Measurements from ENCODE around the gene LMBRD2.

LMBRD2 gene

DNA sequence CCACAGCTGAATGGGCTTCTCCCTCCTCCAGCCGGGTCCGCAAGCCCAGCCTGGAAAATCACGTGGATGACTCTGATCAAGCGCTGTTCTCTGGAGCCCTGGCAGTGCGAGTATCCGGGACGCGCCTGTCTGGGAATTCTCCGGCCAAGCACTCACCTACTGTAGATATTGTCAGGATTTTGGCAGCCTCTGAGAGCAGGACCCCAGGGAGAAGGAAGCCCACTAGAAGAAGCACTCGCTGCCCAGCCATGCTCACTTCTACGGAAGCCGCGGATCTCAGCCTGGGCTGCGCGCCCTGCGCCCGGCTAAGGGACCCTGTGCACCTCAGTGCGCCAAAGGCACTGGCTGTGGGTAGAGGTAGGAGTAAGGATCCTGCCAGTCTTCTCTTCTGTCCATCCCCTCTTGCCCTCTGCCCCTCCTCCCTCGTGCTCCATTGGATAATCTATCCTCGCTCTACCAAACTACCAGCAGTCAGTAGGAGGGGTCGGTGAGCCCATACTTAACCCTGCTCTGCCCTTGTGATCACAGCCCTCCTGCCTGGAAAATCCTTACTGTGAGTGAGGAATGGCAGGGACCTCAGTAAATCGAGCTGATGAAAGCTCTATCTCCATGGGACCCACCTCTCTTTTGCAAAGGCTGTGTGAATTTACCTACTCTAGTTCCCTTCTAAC lies 85.0 kb downstream of the LMBRD2 start, which contains the start of gene UGT3A2:
Gene UGT3A2, minus strand, starts transcription at position 343 of the 671 bp plus-strand sequence. Its CDS starts 93 bp downstream, at position 250.
- ATAC-seq (replicated peaks) (no peak), DNase-seq (no peak)
- H3K4me3 Mint-ChIP-seq, result peak within 1 kb of the TSS in 1 of 2 donors; percentile 7
- peaks cover 10% of the 10 kb centered on the region in 2 donors for H3K4me1 Mint-ChIP-seq (ENCODE audit: low read depth in 2 of 2)
- H3K9me3 Mint-ChIP-seq, result no peaks in the 10 kb centered on the region
- H3K36me3 Mint-ChIP-seq (ENCODE audit: insufficient read depth), result no peaks in the 10 kb centered on the region
- no peak within 1 kb of the TSS for H3K27ac Mint-ChIP-seq
- H3K27me3 Mint-ChIP-seq, result peaks cover 31 to 72% of the 10 kb centered on the region in 2 donors

GRCh38 chr5:36066001-36066539 lies 85.6 kb downstream of the LMBRD2 start:
- DNase-seq (no peak), ATAC-seq (replicated peaks) (no peak)
- H3K4me3 Mint-ChIP-seq, result no peak overlapping the region
- peaks cover 31 to 70% of the 10 kb centered on the region in 2 donors for H3K27me3 Mint-ChIP-seq
- no peaks in the 10 kb centered on the region for H3K36me3 Mint-ChIP-seq (ENCODE audit: insufficient read depth)
- H3K27ac Mint-ChIP-seq, result no peak overlapping the region
- no peaks in the 10 kb centered on the region for H3K9me3 Mint-ChIP-seq
- peaks cover 4 to 6% of the 10 kb centered on the region in 2 donors for H3K4me1 Mint-ChIP-seq (ENCODE audit: low read depth in 2 of 2)

DNA sequence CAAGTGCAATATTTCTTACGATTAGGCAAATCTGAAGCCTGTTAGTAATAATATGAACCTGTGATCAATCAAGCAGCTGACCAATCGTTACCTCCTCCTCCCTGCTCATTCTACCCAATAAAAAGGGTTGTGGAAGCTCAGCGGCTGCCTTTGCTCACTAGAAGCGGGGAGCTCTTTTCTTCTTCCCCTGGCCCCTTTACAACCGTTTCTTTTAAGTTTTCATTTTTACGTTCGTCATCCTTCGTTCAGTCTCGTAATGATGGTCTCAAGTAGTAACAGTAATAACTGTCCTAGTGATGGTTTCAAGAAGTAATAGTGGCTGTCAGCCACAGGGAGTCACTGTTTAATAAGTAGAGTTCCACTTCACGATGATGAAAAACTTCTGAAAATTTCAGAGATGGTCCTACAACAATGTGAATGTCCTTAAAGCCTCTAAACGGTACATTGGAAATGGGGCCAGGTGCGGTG lies 91.2 kb downstream of the LMBRD2 start:
- H3K4me1 Mint-ChIP-seq (ENCODE audit: low read depth in 2 of 2), result peaks cover 0 to 4% of the 10 kb centered on the region in 2 donors
- DNase-seq, result no peak
- H3K36me3 Mint-ChIP-seq (ENCODE audit: insufficient read depth), result no peaks in the 10 kb centered on the region
- H3K27ac Mint-ChIP-seq, result no peak overlapping the region
- H3K4me3 Mint-ChIP-seq, result peak overlapping the region in 1 of 2 donors; percentile 25
- no peaks in the 10 kb centered on the region for H3K9me3 Mint-ChIP-seq
- no peak for ATAC-seq (replicated peaks)
- H3K27me3 Mint-ChIP-seq, result peaks cover 14 to 38% of the 10 kb centered on the region in 2 donors

DNA sequence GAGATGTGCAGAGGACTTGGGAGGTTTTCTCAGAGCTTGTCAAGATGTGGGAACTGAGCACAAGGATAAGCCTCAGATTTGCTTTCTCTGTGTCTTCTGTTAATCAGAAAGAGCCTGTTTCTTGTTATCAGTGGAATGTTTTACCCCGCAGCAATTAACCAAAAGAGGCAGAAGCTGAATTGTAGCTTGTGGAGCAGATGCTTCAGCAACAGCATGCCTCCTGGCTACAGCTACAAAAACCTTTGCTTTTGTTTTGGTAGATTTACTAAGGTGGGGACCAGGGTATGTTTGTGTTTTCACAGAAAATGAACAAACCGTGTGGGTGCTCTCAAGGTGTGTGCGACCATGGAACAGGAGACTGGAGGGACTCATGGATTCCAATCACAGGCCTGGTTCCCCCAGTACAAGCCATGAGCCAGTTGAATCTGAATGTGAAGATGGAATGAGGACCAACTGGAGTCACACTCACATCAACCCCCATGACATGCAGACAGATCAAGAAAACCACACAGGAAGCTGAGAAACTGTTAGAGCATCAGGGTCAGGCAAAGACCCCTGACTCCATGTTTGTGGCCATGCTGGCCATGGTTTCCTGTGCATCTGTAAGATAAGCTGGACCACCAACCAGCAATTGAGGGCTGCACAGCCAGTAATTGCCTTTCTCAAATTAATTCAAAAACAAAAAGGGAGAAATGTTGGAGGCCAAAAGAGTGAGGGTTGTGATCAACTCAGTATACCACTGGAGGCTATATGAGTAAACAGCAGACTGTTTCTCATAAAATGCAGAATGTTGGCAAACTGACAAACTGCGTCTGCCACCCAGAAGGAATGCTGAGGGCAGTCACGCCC lies 91.9 kb downstream of the LMBRD2 start:
- no peaks in the 10 kb centered on the region for H3K36me3 Mint-ChIP-seq (ENCODE audit: insufficient read depth)

GRCh38 chr5:36058776-36059175 lies 92.9 kb downstream of the LMBRD2 start:
- H3K27ac Mint-ChIP-seq, result no peak overlapping the region
- no peak for ATAC-seq (replicated peaks)
- no peak for DNase-seq
- no peaks in the 10 kb centered on the region for H3K36me3 Mint-ChIP-seq (ENCODE audit: insufficient read depth)
- peaks cover 12 to 21% of the 10 kb centered on the region in 2 donors for H3K27me3 Mint-ChIP-seq
- H3K4me3 Mint-ChIP-seq, result no peak overlapping the region
- peaks cover 0 to 4% of the 10 kb centered on the region in 2 donors for H3K4me1 Mint-ChIP-seq (ENCODE audit: low read depth in 2 of 2)
- no peaks in the 10 kb centered on the region for H3K9me3 Mint-ChIP-seq

More for the DNA sequence above, 91.9 kb downstream of the LMBRD2 start:
- no peak for DNase-seq
- H3K9me3 Mint-ChIP-seq, result no peaks in the 10 kb centered on the region
- no peak overlapping the region for H3K27ac Mint-ChIP-seq
- H3K4me1 Mint-ChIP-seq (ENCODE audit: low read depth in 2 of 2), result peaks cover 0 to 4% of the 10 kb centered on the region in 2 donors
- H3K4me3 Mint-ChIP-seq, result no peak overlapping the region
- ATAC-seq (replicated peaks), result no peak
- H3K27me3 Mint-ChIP-seq, result peaks cover 13 to 31% of the 10 kb centered on the region in 2 donors

DNA sequence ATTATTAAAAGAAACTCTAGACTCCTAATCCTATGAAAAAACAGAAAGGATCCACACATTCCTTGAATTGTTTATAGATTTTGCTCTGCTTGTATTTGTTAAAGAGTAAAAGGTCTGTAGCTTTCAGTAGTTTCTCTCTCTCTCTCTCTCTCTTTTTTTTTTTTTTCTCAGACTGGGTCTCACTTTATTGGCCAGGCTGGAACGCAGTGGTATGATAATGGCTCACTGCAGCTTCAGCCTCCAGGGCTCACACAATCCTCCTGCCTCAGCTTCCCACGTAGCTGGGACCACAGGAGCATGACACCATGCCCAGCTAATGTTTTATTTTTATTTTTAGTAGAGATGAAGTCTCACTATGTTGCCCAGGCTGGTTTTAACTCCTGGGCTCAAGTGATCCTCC lies 94.3 kb downstream of the LMBRD2 start:
- ATAC-seq (replicated peaks), result no peak
- Mint-ChIP-seq H3K27me3 (peaks cover 18 to 20% of the 10 kb centered on the region in 2 donors), H3K4me1 (ENCODE audit: low read depth in 2 of 2) (peaks cover 0 to 4% of the 10 kb centered on the region in 2 donors), H3K36me3 (ENCODE audit: insufficient read depth) (no peaks in the 10 kb centered on the region), H3K4me3 (no peak overlapping the region), H3K27ac (no peak overlapping the region), H3K9me3 (no peaks in the 10 kb centered on the region)
- DNase-seq, result no peak

- Mint-ChIP-seq H3K27ac (no peak overlapping the region), H3K4me3 (no peak overlapping the region), H3K27me3 (peaks cover 20% of the 10 kb centered on the region in 2 donors), H3K9me3 (no peaks in the 10 kb centered on the region), H3K4me1 (ENCODE audit: low read depth in 2 of 2) (peaks cover 0 to 4% of the 10 kb centered on the region in 2 donors), H3K36me3 (ENCODE audit: insufficient read depth) (no peaks in the 10 kb centered on the region)
- DNase-seq (no peak), ATAC-seq (replicated peaks) (no peak)
Observed at GRCh38 chr5:36056422-36056821, 95.3 kb downstream of the LMBRD2 start.

- peaks cover 20% of the 10 kb centered on the region in 2 donors for H3K27me3 Mint-ChIP-seq
- DNase-seq (no peak), ATAC-seq (replicated peaks) (no peak)
- H3K4me3 Mint-ChIP-seq, result no peak overlapping the region
- H3K4me1 Mint-ChIP-seq (ENCODE audit: low read depth in 2 of 2), result peaks cover 0 to 4% of the 10 kb centered on the region in 2 donors
- H3K27ac Mint-ChIP-seq, result no peak overlapping the region
- no peaks in the 10 kb centered on the region for H3K9me3 Mint-ChIP-seq
- no peaks in the 10 kb centered on the region for H3K36me3 Mint-ChIP-seq (ENCODE audit: insufficient read depth)
Observed at GRCh38 chr5:36055984-36056383, 95.7 kb downstream of the LMBRD2 start.

GRCh38 chr5:36054647-36055046 lies 97.0 kb downstream of the LMBRD2 start:
- no peaks in the 10 kb centered on the region for H3K36me3 Mint-ChIP-seq (ENCODE audit: insufficient read depth)
- no peak overlapping the region for H3K27ac Mint-ChIP-seq

GRCh38 chr5:36052538-36052937 lies 99.1 kb downstream of the LMBRD2 start:
- no peak for ATAC-seq (replicated peaks)
- Mint-ChIP-seq H3K27ac (no peak overlapping the region), H3K4me1 (ENCODE audit: low read depth in 2 of 2) (no peaks in the 10 kb centered on the region)

More at GRCh38 chr5:36054647-36055046, 97.0 kb downstream of the LMBRD2 start:
- no peak for ATAC-seq (replicated peaks)
- no peak overlapping the region for H3K4me3 Mint-ChIP-seq
- H3K4me1 Mint-ChIP-seq (ENCODE audit: low read depth in 2 of 2), result no peaks in the 10 kb centered on the region
- no peak for DNase-seq
- H3K9me3 Mint-ChIP-seq, result no peaks in the 10 kb centered on the region
- H3K27me3 Mint-ChIP-seq, result peaks cover 20% of the 10 kb centered on the region in 2 donors

GRCh38 chr5:36049949-36050348 lies 101.7 kb downstream of the LMBRD2 start:
- Mint-ChIP-seq H3K4me3 (no peak overlapping the region), H3K27me3 (peaks cover 0 to 14% of the 10 kb centered on the region in 2 donors), H3K27ac (no peak overlapping the region), H3K9me3 (no peaks in the 10 kb centered on the region), H3K36me3 (ENCODE audit: insufficient read depth) (no peaks in the 10 kb centered on the region), H3K4me1 (ENCODE audit: low read depth in 2 of 2) (no peaks in the 10 kb centered on the region)
- no peak for DNase-seq
- ATAC-seq (replicated peaks), result no peak

More at GRCh38 chr5:36052538-36052937, 99.1 kb downstream of the LMBRD2 start:
- H3K4me3 Mint-ChIP-seq, result no peak overlapping the region
- H3K27me3 Mint-ChIP-seq, result peaks cover 10 to 20% of the 10 kb centered on the region in 2 donors
- DNase-seq, result no peak
- H3K9me3 Mint-ChIP-seq, result no peaks in the 10 kb centered on the region
- no peaks in the 10 kb centered on the region for H3K36me3 Mint-ChIP-seq (ENCODE audit: insufficient read depth)

All from effector memory CD8-positive, alpha-beta T cell (primary cell).